ENCODE data around the gene ALDH3A2. TPM values are rescaled to one million over a fixed set of nuclear protein-coding genes. Genes with fewer than 3 reads are reported as not detected.

Gene ALDH3A2
- total RNA-seq, 2 experiments from 2014 or later: 29.7 to 41.1 TPM

GRCh38 chr17:19707728-19708221 is 59.2 kb downstream of the ALDH3A2 start:
- H3K27ac ChIP-seq (ENCODE audit: low read depth, low read length, poor library complexity, severe bottlenecking): no peak overlapping the region
- POLR2A ChIA-PET: no interaction called here
- intact Hi-C loops (cut with micrococcal nuclease; ENCODE audit: unreplicated experiment): no loop called here
- no peaks in the 10 kb centered on the region for H4K20me1 ChIP-seq (ENCODE audit: insufficient read depth, low read length)
- no peak for TF ChIP-seq CTCF (conservative IDR thresholded peaks at IDR 0.05; ENCODE audit: low read length)
- no peak for TF ChIP-seq EZH2phosphoT487 (IDR thresholded peaks at IDR 0.05; ENCODE audit: borderline replicate concordance, low read depth, low read length)
- no peak overlapping the region for H2AFZ ChIP-seq (ENCODE audit: low read length)
- DNase-seq (ENCODE audit: low spot score): no peak
- H3K79me2 ChIP-seq (ENCODE audit: insufficient read depth, low read depth, low read length): no peaks in the 10 kb centered on the region
- no peaks in the 10 kb centered on the region for H3K36me3 ChIP-seq (ENCODE audit: insufficient read depth, low read length)
- H3K4me3 ChIP-seq (ENCODE audit: low read depth, low read length, poor library complexity, severe bottlenecking): no peak overlapping the region
- H3K4me2 ChIP-seq (ENCODE audit: low read length): no peak overlapping the region
- no TSS peak for BruUV-seq (replicated peaks)
- CTCF ChIA-PET (ENCODE audit: unreplicated experiment): no interaction called here
- H3K4me1 ChIP-seq (ENCODE audit: insufficient read depth, low read length, poor library complexity, severe bottlenecking): no peaks in the 10 kb centered on the region
- no peaks in the 10 kb centered on the region for H3K9me3 ChIP-seq (ENCODE audit: low read length)
- no peaks in the 10 kb centered on the region for H3K9me2 ChIP-seq (ENCODE audit: insufficient read depth, low read length)

- TF ChIP-seq EZH2phosphoT487 (IDR thresholded peaks at IDR 0.05; ENCODE audit: borderline replicate concordance, low read depth, low read length) (no peak), CTCF (conservative IDR thresholded peaks at IDR 0.05; ENCODE audit: low read length) (no peak)
- intact Hi-C loops (cut with micrococcal nuclease; ENCODE audit: unreplicated experiment): no loop called here
- no peak overlapping the region for H2AFZ ChIP-seq (ENCODE audit: low read length)
- no peak for DNase-seq (ENCODE audit: low spot score)
- no peak overlapping the region for H3K4me3 ChIP-seq (ENCODE audit: low read depth, low read length, poor library complexity, severe bottlenecking)
- no peaks in the 10 kb centered on the region for H3K9me2 ChIP-seq (ENCODE audit: insufficient read depth, low read length)
- no peaks in the 10 kb centered on the region for H3K4me1 ChIP-seq (ENCODE audit: insufficient read depth, low read length, poor library complexity, severe bottlenecking)
- H3K9me3 ChIP-seq (ENCODE audit: low read length): no peaks in the 10 kb centered on the region
- H3K79me2 ChIP-seq (ENCODE audit: insufficient read depth, low read depth, low read length): no peaks in the 10 kb centered on the region
- H3K27ac ChIP-seq (ENCODE audit: low read depth, low read length, poor library complexity, severe bottlenecking): no peak overlapping the region
- H4K20me1 ChIP-seq (ENCODE audit: insufficient read depth, low read length): no peaks in the 10 kb centered on the region
- H3K4me2 ChIP-seq (ENCODE audit: low read length): no peak overlapping the region
- H3K36me3 ChIP-seq (ENCODE audit: insufficient read depth, low read length): no peaks in the 10 kb centered on the region
- POLR2A ChIA-PET: no interaction called here
- CTCF ChIA-PET (ENCODE audit: unreplicated experiment): no interaction called here
- BruUV-seq (replicated peaks): no TSS peak
Observed at GRCh38 chr17:19708431-19709175, 60.1 kb downstream of the ALDH3A2 start.

DNA sequence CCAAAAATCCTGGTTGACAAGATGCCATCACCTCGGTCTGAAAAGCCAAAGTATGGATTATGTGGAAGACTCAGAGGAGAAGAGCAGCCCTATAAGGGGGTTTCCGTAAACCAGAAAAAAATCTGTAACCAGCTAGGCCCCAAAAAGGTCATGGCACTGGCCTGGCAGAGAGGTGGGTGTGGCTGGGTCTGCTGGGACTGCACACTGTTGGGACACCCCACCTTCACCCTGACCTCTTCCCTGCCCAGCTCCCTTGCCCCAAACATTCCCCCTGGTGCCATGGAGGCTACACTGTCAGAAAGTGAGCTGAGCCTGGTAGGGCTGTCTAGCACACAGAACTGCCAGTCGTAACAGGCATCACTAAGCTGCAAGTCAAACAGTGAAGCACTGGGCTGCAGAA is 61.3 kb downstream of the ALDH3A2 start:
- Histone ChIP-seq H3K9me3 (ENCODE audit: low read length) (no peaks in the 10 kb centered on the region), H3K36me3 (ENCODE audit: insufficient read depth, low read length) (no peaks in the 10 kb centered on the region), H3K4me3 (ENCODE audit: low read depth, low read length, poor library complexity, severe bottlenecking) (no peak overlapping the region), H3K9me2 (ENCODE audit: insufficient read depth, low read length) (no peaks in the 10 kb centered on the region), H3K79me2 (ENCODE audit: insufficient read depth, low read depth, low read length) (no peaks in the 10 kb centered on the region), H3K4me1 (ENCODE audit: insufficient read depth, low read length, poor library complexity, severe bottlenecking) (no peaks in the 10 kb centered on the region), H2AFZ (ENCODE audit: low read length) (no peak overlapping the region), H3K4me2 (ENCODE audit: low read length) (no peak overlapping the region), H3K27ac (ENCODE audit: low read depth, low read length, poor library complexity, severe bottlenecking) (no peak overlapping the region), H4K20me1 (ENCODE audit: insufficient read depth, low read length) (no peaks in the 10 kb centered on the region)
- POLR2A ChIA-PET: no interaction called here
- DNase-seq (ENCODE audit: low spot score): no peak
- no peak for TF ChIP-seq CTCF (conservative IDR thresholded peaks at IDR 0.05; ENCODE audit: low read length)
- CTCF ChIA-PET (ENCODE audit: unreplicated experiment): no interaction called here
- BruUV-seq (replicated peaks): no TSS peak
- intact Hi-C loops (cut with micrococcal nuclease; ENCODE audit: unreplicated experiment): no loop called here
